Naive B cell (primary cell): Measurements from ENCODE around the gene TERT. TPM values are rescaled to one million over a fixed set of nuclear protein-coding genes. Genes with fewer than 3 reads are reported as not detected.

Experiments
- ATAC-seq, 2 donors: fragments of 150-1000 bp; cut with Tn5 transposase; 2 replicates each; pipeline ENCODE4 v1.10.0; 2021; ENCODE audit warnings: low read depth in 2 of 2, mild to moderate bottlenecking in 2 of 2, moderate library complexity in 2 of 2
- DNase-seq: peaks from one replicate; pipeline ENCODE4 v3.0.0; 2022
- H3K27ac Mint-ChIP-seq, 6 donors: one replicate each; pipeline ENCODE4 v1.8.0; 2020 to 2022; ENCODE audit warnings: mild to moderate bottlenecking in 6 of 6, mixed read lengths in 6 of 6, moderate library complexity in 5 of 6, inconsistent platforms in 2 of 6
- H3K27me3 Mint-ChIP-seq, 3 donors: one replicate each; pipeline ENCODE4 v1.8.0; 2021 to 2022; ENCODE audit warnings: mixed read lengths in 3 of 3, mild to moderate bottlenecking in 1 of 3
- H3K36me3 Mint-ChIP-seq, 2 donors: one replicate each; pipeline ENCODE4 v1.8.0; 2020 to 2022; ENCODE audit warnings: mixed read lengths in 2 of 2, inconsistent platforms in 1 of 2, mild to moderate bottlenecking in 1 of 2
- H3K4me1 Mint-ChIP-seq, 3 donors: one replicate each; pipeline ENCODE4 v1.8.0; 2020 to 2022; ENCODE audit warnings: mixed read lengths in 3 of 3, inconsistent platforms in 1 of 3, mild to moderate bottlenecking in 1 of 3, moderate library complexity in 1 of 3
- H3K4me3 Mint-ChIP-seq, 8 donors: one replicate each; pipeline ENCODE4 v1.8.0; 2020 to 2022; ENCODE audit warnings: mild to moderate bottlenecking in 8 of 8, mixed read lengths in 8 of 8, moderate library complexity in 8 of 8, inconsistent platforms in 2 of 8
- H3K9me3 Mint-ChIP-seq, 7 donors: one replicate each; pipeline ENCODE4 v1.8.0; 2020 to 2022; ENCODE audit warnings: mixed read lengths in 7 of 7, mild to moderate bottlenecking in 5 of 7, inconsistent platforms in 2 of 7, moderate library complexity in 1 of 7
- polyA plus RNA-seq, 6 donors: library from polyadenylated mRNA; unstranded; fragments of 300-500 nt; fragmentation: Illumina TruSeq; gene quantifications; one replicate each; pipeline ENCODE4 v1.2.3, GENCODE V29; 2021; ENCODE audit warnings: low read depth in 6 of 6

TERT gene
- polyA plus RNA-seq, 6 donors from 2014 or later, result not detected

DNA sequence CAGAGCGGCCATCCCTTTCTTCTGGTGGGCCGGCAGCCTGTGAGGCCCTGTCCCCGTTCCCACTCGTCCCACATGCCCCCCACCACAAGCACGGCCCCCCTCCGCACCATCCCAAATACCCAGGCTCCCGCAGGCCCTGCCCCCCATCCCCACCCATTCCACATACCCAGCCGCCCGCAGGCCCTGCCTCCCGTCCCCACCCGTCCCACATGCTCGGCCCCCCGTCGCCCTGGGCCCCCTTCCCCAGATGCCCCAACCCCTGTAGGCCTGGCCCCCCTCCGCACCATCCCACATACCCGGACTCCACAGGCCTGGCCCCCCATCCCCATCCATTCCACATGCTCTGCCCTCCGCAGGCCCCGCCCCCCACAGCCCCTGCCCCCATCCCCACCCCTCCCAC lies 82.0 kb downstream of the TERT start:
- Mint-ChIP-seq H3K4me1 (no peaks in the 10 kb centered on the region), H3K27me3 (peaks cover 0 to 1% (median 0%) of the 10 kb centered on the region in 3 donors), H3K27ac (no peak overlapping the region), H3K4me3 (no peak overlapping the region), H3K9me3 (peaks cover 0 to 8% (median 0%) of the 10 kb centered on the region in 7 donors), H3K36me3 (no peaks in the 10 kb centered on the region)
- ATAC-seq (no peak), DNase-seq (no peak)

- Mint-ChIP-seq H3K9me3 (peaks cover 0 to 8% (median 0%) of the 10 kb centered on the region in 7 donors), H3K27me3 (peaks cover 0 to 4% (median 0%) of the 10 kb centered on the region in 3 donors), H3K4me3 (peak overlapping the region in 1 of 8 donors; percentile 64), H3K4me1 (no peaks in the 10 kb centered on the region), H3K27ac (peak overlapping the region in 1 of 6 donors; percentile 84), H3K36me3 (no peaks in the 10 kb centered on the region)
- DNase-seq (no peak), ATAC-seq (no peak)
Measured at GRCh38 chr5:1212271-1212670, 82.6 kb downstream of the TERT start.

- no peak overlapping the region for H3K27ac Mint-ChIP-seq
- no peaks in the 10 kb centered on the region for H3K36me3 Mint-ChIP-seq
- no peak overlapping the region for H3K4me3 Mint-ChIP-seq
- no peak for ATAC-seq
- H3K9me3 Mint-ChIP-seq, result peaks cover 0 to 8% (median 0%) of the 10 kb centered on the region in 7 donors
- peaks cover 0 to 4% (median under 1%) of the 10 kb centered on the region in 3 donors for H3K27me3 Mint-ChIP-seq
- no peak for DNase-seq
- H3K4me1 Mint-ChIP-seq, result no peaks in the 10 kb centered on the region
Measured at GRCh38 chr5:1211701-1212100, 83.2 kb downstream of the TERT start.

- peaks cover 4 to 9% (median 7%) of the 10 kb centered on the region in 3 donors for H3K27me3 Mint-ChIP-seq
- H3K27ac Mint-ChIP-seq, result no peak overlapping the region
- no peaks in the 10 kb centered on the region for H3K4me1 Mint-ChIP-seq
- ATAC-seq (no peak), DNase-seq (no peak)
- H3K4me3 Mint-ChIP-seq, result no peak overlapping the region
- peaks cover 0 to 6% (median 0%) of the 10 kb centered on the region in 7 donors for H3K9me3 Mint-ChIP-seq
- no peaks in the 10 kb centered on the region for H3K36me3 Mint-ChIP-seq
Measured at GRCh38 chr5:1210832-1211251, 84.0 kb downstream of the TERT start.

DNA sequence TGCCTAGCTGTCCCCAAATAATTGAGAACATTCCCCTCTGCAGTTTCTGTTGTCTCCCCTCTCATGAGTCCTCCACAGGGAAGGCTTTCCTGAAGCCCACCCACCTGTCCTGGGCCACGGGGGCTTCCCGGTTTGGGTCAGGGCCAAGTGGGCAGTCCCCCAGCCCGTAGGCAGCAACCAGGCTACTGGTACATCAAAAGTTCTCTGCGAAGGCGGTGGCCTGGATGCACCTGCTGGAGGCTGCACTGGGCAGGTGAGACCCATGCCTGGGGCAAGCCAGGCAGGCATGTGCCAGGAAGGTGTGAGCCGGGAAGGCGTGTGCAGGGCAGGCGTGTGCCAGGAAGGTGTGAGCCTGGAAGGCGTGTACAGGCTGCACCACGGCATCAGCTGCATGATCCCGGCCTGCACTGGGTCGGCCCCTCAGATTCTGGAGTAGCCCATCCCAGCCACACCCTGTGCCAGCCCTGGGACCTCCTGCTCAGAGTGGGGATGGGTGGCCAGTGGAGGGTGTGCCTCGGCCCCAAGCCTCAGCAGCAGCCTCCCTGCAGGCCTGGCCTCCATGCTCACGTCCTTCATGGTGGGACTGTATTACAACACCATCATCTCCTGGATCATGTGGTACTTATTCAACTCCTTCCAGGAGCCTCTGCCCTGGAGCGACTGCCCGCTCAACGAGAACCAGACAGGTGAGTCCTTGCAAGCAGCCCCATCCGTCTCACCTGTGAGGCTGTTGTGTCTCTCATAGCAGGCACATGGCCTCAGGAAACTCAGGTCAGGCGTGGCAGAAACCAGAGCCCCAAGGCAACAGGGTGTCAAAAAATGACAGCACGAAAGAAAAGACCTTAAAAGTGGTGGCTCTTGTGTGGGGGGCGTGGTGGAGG lies 84.7 kb downstream of the TERT start:
- Mint-ChIP-seq H3K36me3 (no peaks in the 10 kb centered on the region), H3K9me3 (peaks cover 0 to 4% (median 0%) of the 10 kb centered on the region in 7 donors), H3K27ac (no peak overlapping the region), H3K4me1 (no peaks in the 10 kb centered on the region), H3K4me3 (no peak overlapping the region), H3K27me3 (peaks cover 4 to 16% (median 11%) of the 10 kb centered on the region in 3 donors)
- no peak for DNase-seq
- no peak for ATAC-seq

DNA sequence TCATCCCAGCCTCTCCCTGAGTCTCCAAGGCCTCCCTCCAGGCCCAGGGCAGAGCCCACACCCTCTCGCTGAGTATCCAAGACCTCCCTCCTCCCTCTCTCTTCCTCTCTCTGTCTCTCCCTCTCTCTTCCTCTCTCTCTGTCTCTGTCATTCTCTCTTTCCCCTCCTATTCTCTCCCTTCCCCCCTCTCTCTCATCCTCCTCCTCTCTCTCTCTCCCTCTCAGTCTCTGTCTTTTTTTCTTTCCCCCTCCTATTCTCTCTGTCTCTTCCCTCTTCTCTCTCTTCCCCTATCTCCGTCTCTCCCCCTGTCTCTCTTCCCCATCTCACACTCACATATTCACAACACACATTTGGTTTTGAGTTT lies 85.4 kb downstream of the TERT start:
- Mint-ChIP-seq H3K27ac (no peak overlapping the region), H3K27me3 (peaks cover 4 to 17% (median 13%) of the 10 kb centered on the region in 3 donors), H3K4me3 (no peak overlapping the region), H3K4me1 (no peaks in the 10 kb centered on the region), H3K36me3 (no peaks in the 10 kb centered on the region), H3K9me3 (peaks cover 0 to 4% (median 0%) of the 10 kb centered on the region in 7 donors)
- no peak for DNase-seq
- no peak for ATAC-seq

- Mint-ChIP-seq H3K27me3 (peaks cover 4 to 17% (median 13%) of the 10 kb centered on the region in 3 donors), H3K36me3 (no peaks in the 10 kb centered on the region), H3K4me3 (no peak overlapping the region), H3K9me3 (peaks cover 0 to 4% (median 0%) of the 10 kb centered on the region in 7 donors), H3K27ac (peak overlapping the region in 1 of 6 donors; percentile 8), H3K4me1 (no peaks in the 10 kb centered on the region)
- ATAC-seq (no peak), DNase-seq (no peak)
Measured at GRCh38 chr5:1208743-1209488, 86.0 kb downstream of the TERT start.

- Mint-ChIP-seq H3K9me3 (peaks cover 0 to 4% (median 0%) of the 10 kb centered on the region in 7 donors), H3K36me3 (no peaks in the 10 kb centered on the region), H3K27me3 (peaks cover 4 to 17% (median 13%) of the 10 kb centered on the region in 3 donors), H3K4me1 (no peaks in the 10 kb centered on the region), H3K4me3 (no peak overlapping the region), H3K27ac (no peak overlapping the region)
- ATAC-seq (no peak), DNase-seq (no peak)
Measured at GRCh38 chr5:1208221-1208742, 86.6 kb downstream of the TERT start.

GRCh38 chr5:1207555-1207954 lies 87.3 kb downstream of the TERT start:
- Mint-ChIP-seq H3K4me1 (no peaks in the 10 kb centered on the region), H3K27ac (no peak overlapping the region), H3K9me3 (peaks cover 0 to 4% (median 0%) of the 10 kb centered on the region in 7 donors), H3K36me3 (no peaks in the 10 kb centered on the region), H3K4me3 (peak overlapping the region in 1 of 8 donors; percentile 26), H3K27me3 (peaks cover 4 to 17% (median 13%) of the 10 kb centered on the region in 3 donors)
- DNase-seq (no peak), ATAC-seq (no peak)

- peaks cover 4 to 17% (median 13%) of the 10 kb centered on the region in 3 donors for H3K27me3 Mint-ChIP-seq
- ATAC-seq (no peak), DNase-seq (no peak)
- no peak overlapping the region for H3K4me3 Mint-ChIP-seq
- H3K9me3 Mint-ChIP-seq, result peaks cover 0 to 4% (median 0%) of the 10 kb centered on the region in 7 donors
- H3K4me1 Mint-ChIP-seq, result no peaks in the 10 kb centered on the region
- H3K36me3 Mint-ChIP-seq, result no peaks in the 10 kb centered on the region
- H3K27ac Mint-ChIP-seq, result no peak overlapping the region
Measured at GRCh38 chr5:1206521-1207412, 88.1 kb downstream of the TERT start.

- Mint-ChIP-seq H3K4me3 (peak overlapping the region in 1 of 8 donors; percentile 44), H3K27me3 (peaks cover 4 to 17% (median 13%) of the 10 kb centered on the region in 3 donors), H3K36me3 (no peaks in the 10 kb centered on the region), H3K27ac (peak overlapping the region in 1 of 6 donors; percentile 93), H3K4me1 (no peaks in the 10 kb centered on the region), H3K9me3 (no peaks in the 10 kb centered on the region)
- no peak for DNase-seq
- ATAC-seq, result no peak
Measured at GRCh38 chr5:1205255-1206180, 89.3 kb downstream of the TERT start.

DNA sequence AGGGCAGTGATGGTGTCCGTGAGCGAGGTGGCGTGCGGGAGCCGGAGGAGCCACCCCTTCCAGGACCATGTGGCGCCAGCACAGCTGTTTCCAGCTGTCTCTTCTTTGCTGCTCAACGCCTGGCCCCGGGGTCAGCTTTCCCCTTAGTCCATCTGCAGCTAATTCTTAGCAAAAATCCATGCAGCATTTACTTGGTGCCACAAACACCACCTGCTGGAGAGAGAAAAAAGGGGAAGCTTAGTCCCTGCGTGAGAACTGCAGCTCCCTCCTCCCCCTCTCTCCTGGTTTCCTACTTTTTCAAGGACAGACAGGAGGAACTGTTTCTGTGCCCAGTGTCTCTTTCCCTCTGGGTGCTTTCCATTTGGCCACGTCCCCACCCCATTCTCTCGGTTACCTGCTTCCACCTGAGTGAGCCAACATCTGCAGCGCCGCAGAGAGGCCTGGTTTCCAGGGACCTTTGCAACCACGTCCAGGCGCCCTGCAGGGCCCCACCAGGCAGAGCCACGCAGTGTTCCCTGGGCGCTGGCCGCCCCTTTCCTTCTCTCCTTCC lies 90.1 kb downstream of the TERT start:
- no peak for ATAC-seq
- H3K4me1 Mint-ChIP-seq, result no peaks in the 10 kb centered on the region
- peak overlapping the region in 1 of 8 donors; percentile 31 for H3K4me3 Mint-ChIP-seq
- H3K27me3 Mint-ChIP-seq, result peaks cover 4 to 17% (median 13%) of the 10 kb centered on the region in 3 donors
- no peaks in the 10 kb centered on the region for H3K9me3 Mint-ChIP-seq
- no peaks in the 10 kb centered on the region for H3K36me3 Mint-ChIP-seq
- peak overlapping the region in 1 of 6 donors; percentile 93 for H3K27ac Mint-ChIP-seq
- no peak for DNase-seq
